ENCODE results near the gene RNF130.

Gene RNF130

DNA sequence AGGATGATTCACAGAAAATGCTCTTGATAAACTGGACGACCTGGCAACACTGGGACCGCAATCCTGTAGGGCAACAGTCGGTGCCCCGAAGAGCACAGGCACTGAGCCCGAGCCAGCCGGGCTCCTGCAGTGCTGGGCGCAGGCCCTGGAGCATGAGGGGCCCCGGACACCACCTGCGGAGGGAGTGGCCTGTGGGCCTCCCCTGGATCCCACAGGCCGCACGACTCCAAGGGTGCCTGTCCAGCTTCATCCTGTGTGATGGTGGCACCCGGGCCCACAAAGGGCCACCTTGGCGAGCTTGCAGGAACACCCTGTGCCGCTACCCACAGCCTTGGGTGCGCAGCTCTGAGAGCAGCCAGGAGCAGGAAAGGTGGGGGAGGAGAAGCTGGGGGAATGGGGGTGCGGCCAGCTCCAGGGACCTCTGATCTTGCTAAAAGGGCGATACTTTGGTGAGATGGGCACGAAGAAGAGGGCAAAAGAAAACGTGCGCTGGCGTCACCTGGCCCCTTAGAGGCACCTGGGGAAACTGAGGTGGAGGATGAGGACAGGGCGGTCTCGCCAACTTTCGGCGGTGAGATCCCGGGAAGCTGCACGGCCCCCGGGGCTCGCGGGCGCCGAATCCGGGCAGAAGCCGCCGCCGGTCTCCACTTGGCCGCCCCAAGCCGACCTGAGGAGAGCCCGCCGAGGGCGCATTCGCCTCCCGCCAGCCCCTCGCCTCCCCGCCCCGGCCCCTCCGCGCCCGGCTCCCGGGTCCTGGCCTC, 164.6 kb downstream of the RNF130 start:
- Histone ChIP-seq H3K36me3 (ENCODE audit: control insufficient read depth in 2 of 2, insufficient read depth in 1 of 2, low read length in 2 of 2) (peaks cover 13 to 39% of the 10 kb centered on the region in 2 experiments; a peak in 2 of 3 replicates), H3K4me3 (ENCODE audit: low read depth, low read length) (peak overlapping the region; percentile 77), H3K27ac (ENCODE audit: extremely low read depth, low read depth, low read length) (peak overlapping the region; percentile 46; the same call in 1 of the 2 replicates), H3K9me3 (ENCODE audit: control insufficient read depth, insufficient read depth, low read depth, low read length) (no peaks in the 10 kb centered on the region), H3K4me1 (ENCODE audit: control insufficient read depth, insufficient read depth, low read length) (peaks cover 3% of the 10 kb centered on the region; the same call in 1 of the 2 replicates)
- ChIA-PET CTCF (interaction anchor here (0.6 to 1.3 kb wide), 4 partner anchors 12 to 143 kb away, joined by 3 to 4 read pairs (median 3); no protein-coding TSS in a partner anchor), POLR2A (interaction anchor here (0.6 kb wide), 3 partner anchors 85 to 283 kb away, joined by 3 read pairs; partner anchors contain the start of gene HNRNPH1)
- no peak for TF ChIP-seq ZFHX2 (tag by site-specific recombination; conservative IDR thresholded peaks at IDR 0.05)
- TF ChIP-seq ZNF214 (tag by site-specific recombination; IDR thresholded peaks at IDR 0.05; ENCODE audit: borderline replicate concordance) = no peak
- TF ChIP-seq ZNF654 (tag by site-specific recombination; IDR thresholded peaks at IDR 0.05; ENCODE audit: low read depth) = no peak
- no peak for TF ChIP-seq ZNF350 (tag by site-specific recombination; IDR thresholded peaks at IDR 0.05)
- peak; percentile 88 for TF ChIP-seq ZBTB8A (tag by site-specific recombination; IDR thresholded peaks at IDR 0.05)
- TF ChIP-seq ZNF335 (tag by site-specific recombination; conservative IDR thresholded peaks at IDR 0.05) = peak; percentile 84
- TF ChIP-seq ZNF23 (tag by site-specific recombination; IDR thresholded peaks at IDR 0.05; ENCODE audit: borderline replicate concordance) = no peak
- TF ChIP-seq, protein P1, sequence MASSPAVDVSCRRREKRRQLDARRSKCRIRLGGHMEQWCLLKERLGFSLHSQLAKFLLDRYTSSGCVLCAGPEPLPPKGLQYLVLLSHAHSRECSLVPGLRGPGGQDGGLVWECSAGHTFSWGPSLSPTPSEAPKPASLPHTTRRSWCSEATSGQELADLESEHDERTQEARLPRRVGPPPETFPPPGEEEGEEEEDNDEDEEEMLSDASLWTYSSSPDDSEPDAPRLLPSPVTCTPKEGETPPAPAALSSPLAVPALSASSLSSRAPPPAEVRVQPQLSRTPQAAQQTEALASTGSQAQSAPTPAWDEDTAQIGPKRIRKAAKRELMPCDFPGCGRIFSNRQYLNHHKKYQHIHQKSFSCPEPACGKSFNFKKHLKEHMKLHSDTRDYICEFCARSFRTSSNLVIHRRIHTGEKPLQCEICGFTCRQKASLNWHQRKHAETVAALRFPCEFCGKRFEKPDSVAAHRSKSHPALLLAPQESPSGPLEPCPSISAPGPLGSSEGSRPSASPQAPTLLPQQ (tag by site-specific recombination; IDR thresholded peaks at IDR 0.05) = peak; percentile 81
- TF ChIP-seq ZNF768 (tag by site-specific recombination; IDR thresholded peaks at IDR 0.05) = no peak
- TF ChIP-seq, protein P2, sequence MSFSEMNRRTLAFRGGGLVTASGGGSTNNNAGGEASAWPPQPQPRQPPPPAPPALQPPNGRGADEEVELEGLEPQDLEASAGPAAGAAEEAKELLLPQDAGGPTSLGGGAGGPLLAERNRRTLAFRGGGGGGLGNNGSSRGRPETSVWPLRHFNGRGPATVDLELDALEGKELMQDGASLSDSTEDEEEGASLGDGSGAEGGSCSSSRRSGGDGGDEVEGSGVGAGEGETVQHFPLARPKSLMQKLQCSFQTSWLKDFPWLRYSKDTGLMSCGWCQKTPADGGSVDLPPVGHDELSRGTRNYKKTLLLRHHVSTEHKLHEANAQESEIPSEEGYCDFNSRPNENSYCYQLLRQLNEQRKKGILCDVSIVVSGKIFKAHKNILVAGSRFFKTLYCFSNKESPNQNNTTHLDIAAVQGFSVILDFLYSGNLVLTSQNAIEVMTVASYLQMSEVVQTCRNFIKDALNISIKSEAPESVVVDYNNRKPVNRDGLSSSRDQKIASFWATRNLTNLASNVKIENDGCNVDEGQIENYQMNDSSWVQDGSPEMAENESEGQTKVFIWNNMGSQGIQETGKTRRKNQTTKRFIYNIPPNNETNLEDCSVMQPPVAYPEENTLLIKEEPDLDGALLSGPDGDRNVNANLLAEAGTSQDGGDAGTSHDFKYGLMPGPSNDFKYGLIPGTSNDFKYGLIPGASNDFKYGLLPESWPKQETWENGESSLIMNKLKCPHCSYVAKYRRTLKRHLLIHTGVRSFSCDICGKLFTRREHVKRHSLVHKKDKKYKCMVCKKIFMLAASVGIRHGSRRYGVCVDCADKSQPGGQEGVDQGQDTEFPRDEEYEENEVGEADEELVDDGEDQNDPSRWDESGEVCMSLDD (tag by site-specific recombination; IDR thresholded peaks at IDR 0.05) = peak; percentile 23; the same call in 1 of the 2 replicates
- TF ChIP-seq ZEB2 (tag by site-specific recombination; IDR thresholded peaks at IDR 0.05) = peak; percentile 35; the same call in 1 of the 2 replicates
- no peak for TF ChIP-seq ZNF366 (tag by site-specific recombination; conservative IDR thresholded peaks at IDR 0.05)
- TF ChIP-seq ZBTB20 (tag by site-specific recombination; IDR thresholded peaks at IDR 0.05) = peak; percentile 92
- TF ChIP-seq ZNF341 (tag by site-specific recombination; IDR thresholded peaks at IDR 0.05; ENCODE audit: low read depth) = 0 out of 2 replicates have a peak, but pooled peaks have one; percentile 27
- TF ChIP-seq ZNF114 (tag by site-specific recombination; IDR thresholded peaks at IDR 0.05) = no peak
- TF ChIP-seq, protein P3, sequence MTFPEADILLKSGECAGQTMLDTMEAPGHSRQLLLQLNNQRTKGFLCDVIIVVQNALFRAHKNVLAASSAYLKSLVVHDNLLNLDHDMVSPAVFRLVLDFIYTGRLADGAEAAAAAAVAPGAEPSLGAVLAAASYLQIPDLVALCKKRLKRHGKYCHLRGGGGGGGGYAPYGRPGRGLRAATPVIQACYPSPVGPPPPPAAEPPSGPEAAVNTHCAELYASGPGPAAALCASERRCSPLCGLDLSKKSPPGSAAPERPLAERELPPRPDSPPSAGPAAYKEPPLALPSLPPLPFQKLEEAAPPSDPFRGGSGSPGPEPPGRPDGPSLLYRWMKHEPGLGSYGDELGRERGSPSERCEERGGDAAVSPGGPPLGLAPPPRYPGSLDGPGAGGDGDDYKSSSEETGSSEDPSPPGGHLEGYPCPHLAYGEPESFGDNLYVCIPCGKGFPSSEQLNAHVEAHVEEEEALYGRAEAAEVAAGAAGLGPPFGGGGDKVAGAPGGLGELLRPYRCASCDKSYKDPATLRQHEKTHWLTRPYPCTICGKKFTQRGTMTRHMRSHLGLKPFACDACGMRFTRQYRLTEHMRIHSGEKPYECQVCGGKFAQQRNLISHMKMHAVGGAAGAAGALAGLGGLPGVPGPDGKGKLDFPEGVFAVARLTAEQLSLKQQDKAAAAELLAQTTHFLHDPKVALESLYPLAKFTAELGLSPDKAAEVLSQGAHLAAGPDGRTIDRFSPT (tag by site-specific recombination; IDR thresholded peaks at IDR 0.05) = peak; percentile 32; the same call in 1 of the 2 replicates
- no peak for TF ChIP-seq ZFP41 (tag by site-specific recombination; IDR thresholded peaks at IDR 0.05; ENCODE audit: borderline replicate concordance)
- TF ChIP-seq SETDB1 (IDR thresholded peaks at IDR 0.05; ENCODE audit: insufficient read length, low read length) = no peak
- TF ChIP-seq ZNF394 (tag by site-specific recombination; IDR thresholded peaks at IDR 0.05; ENCODE audit: borderline replicate concordance) = peak; percentile 64; the same call in 1 of the 2 replicates
- TF ChIP-seq, protein P4, sequence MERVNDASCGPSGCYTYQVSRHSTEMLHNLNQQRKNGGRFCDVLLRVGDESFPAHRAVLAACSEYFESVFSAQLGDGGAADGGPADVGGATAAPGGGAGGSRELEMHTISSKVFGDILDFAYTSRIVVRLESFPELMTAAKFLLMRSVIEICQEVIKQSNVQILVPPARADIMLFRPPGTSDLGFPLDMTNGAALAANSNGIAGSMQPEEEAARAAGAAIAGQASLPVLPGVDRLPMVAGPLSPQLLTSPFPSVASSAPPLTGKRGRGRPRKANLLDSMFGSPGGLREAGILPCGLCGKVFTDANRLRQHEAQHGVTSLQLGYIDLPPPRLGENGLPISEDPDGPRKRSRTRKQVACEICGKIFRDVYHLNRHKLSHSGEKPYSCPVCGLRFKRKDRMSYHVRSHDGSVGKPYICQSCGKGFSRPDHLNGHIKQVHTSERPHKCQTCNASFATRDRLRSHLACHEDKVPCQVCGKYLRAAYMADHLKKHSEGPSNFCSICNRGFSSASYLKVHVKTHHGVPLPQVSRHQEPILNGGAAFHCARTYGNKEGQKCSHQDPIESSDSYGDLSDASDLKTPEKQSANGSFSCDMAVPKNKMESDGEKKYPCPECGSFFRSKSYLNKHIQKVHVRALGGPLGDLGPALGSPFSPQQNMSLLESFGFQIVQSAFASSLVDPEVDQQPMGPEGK (tag by site-specific recombination; IDR thresholded peaks at IDR 0.05) = peak; percentile 56; the same call in 1 of the 2 replicates
- no peak for TF ChIP-seq ZNF510 (tag by site-specific recombination; IDR thresholded peaks at IDR 0.05; ENCODE audit: insufficient replicate concordance)
- no peak for TF ChIP-seq ZNF112 (tag by site-specific recombination; IDR thresholded peaks at IDR 0.05)
- peak; percentile 76 for TF ChIP-seq ZIC2 (tag by site-specific recombination; IDR thresholded peaks at IDR 0.05)
- peak; percentile 74 for TF ChIP-seq GLIS2 (tag by site-specific recombination; IDR thresholded peaks at IDR 0.05)
- TF ChIP-seq SCRT1 (tag by site-specific recombination; IDR thresholded peaks at IDR 0.05; ENCODE audit: borderline replicate concordance) = peak; percentile 19; the same call in 1 of the 2 replicates
- TF ChIP-seq, protein P5, sequence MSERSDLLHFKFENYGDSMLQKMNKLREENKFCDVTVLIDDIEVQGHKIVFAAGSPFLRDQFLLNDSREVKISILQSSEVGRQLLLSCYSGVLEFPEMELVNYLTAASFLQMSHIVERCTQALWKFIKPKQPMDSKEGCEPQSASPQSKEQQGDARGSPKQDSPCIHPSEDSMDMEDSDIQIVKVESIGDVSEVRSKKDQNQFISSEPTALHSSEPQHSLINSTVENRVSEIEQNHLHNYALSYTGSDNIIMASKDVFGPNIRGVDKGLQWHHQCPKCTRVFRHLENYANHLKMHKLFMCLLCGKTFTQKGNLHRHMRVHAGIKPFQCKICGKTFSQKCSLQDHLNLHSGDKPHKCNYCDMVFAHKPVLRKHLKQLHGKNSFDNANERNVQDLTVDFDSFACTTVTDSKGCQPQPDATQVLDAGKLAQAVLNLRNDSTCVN (tag by site-specific recombination; optimal IDR thresholded peaks at IDR 0.05) = peak; percentile 57
- peak; percentile 69; the same call in 1 of the 2 replicates for TF ChIP-seq ZBTB48 (tag by site-specific recombination; IDR thresholded peaks at IDR 0.05)

Measured in HEK293 (cell line).